Inferior parietal cortex (tissue), 1 donor: ENCODE results near the gene TRIM51G.
"Not testable (repeated sequence)": the region's sequence is repeated elsewhere in the genome, so short reads cannot be mapped to it uniquely, and the experiment has no call there.

Source experiments
- DNase-seq: peaks from one replicate; pipeline ENCODE4 v3.0.0-alpha.2; 2016; ENCODE audit errors: extremely low spot score

TRIM51G gene

GRCh38 chr11:48983785-48984184, at the start of gene TRIM51G:
Gene TRIM51G (minus strand): TSS chr11:48983885. CDS start chr11:48981695, 2,190 bp downstream.
- DNase-seq = not testable (repeated sequence)

DNA sequence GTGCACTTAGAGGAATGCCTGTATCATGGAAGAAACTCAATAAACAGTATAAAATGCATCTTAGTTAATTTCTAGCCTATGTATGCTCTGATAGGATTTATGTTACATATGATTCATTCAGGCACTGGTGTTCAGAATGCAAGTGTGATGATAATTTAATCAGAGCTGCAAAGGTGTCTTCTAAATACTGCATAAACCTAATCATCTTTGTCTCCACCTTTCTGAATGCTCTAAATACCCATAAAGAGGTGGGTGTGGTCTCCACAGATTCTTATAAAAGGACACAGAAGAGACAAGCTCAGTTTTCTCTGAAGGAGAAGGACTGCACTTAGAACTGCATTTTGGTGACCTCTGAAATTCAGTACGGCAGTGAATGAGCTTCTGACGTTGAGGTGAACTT, 44.8 kb upstream of the TRIM51G start, which contains the start of gene TRIM49B:
Gene TRIM49B (plus strand): TSS at position 301 of the 400 bp plus-strand sequence. CDS start 2,777 bp downstream, outside the sequence.
- DNase-seq = not testable (repeated sequence)

DNA sequence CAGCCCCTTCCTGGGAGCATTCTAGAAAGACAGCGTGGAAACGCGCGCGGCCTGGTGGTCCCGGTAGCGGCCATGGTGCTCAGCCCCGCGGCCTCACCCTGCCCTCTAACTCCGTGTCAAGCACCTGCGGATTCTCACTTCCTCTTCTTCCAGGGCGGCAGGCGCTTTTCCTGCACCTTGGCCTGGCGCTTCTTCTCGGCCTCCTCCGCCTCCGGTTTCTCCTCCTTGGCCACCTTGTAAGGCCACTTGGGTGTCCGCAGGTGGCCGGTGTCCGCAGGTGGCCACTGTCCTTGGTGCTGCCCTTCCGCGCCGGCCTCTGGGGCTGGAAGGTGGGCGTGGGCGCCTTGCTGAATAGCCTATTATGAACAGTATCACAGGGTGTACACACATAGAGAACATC, 15.1 kb downstream of the TRIM51G start:
- not testable (repeated sequence) for DNase-seq

DNA sequence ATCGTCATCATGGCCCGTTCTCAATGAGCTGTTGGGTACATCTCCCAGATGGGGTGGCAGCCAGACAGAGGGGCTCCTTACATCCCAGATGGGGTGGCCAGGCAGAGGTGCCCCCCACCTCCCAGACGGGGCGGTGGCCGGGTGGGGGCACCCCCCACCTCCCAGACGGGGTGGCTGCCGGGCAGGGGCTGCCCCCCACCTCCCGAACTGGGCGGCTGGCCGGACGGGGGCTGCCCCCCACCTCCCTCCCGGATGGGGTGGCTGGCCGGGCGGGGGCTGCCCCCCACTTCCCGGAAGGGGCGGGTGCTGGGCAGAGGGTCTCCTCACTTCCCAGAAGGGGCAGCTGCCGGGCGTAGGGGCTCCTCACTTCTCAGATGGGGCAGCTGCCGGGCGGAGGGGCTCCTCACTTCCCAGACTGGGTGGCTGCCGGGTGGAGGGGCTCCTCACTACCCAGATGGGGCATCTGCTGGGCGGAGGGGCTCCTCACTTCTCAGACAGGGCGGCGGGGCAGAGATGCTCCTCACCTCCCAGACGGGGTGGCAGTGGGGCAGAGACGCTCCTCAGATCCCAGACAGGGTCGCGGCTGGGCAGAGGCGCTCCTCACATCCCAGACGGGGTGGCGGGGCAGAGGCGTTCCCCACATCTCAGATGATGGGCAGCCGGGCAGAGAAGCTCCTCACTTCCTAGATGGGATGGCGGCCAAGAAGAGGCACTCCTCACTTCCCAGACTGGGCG, 28.2 kb downstream of the TRIM51G start:
- DNase-seq = not testable (repeated sequence)

DNA sequence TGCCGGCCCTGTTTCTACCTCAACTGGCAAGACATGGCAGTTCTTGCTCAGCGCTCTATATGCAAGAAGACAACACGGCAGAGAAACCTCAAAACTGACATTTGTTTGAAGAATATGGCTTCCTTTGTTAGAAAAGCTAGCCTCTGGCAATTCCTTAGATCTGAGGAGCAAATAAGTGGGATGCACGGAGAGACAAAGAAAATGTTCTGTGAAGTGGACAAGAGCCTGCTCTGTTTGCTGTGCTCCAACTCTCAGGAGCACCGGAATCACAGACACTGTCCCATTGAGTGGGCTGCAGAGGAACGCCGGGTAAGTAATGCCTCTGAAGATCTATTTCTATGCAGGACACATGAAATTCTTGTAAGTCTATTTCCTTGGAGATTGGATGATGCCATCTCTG, 37.9 kb downstream of the TRIM51G start:
- DNase-seq = not testable (repeated sequence)
